Measurements from ENCODE around the gene MB21D2.

- TF ChIP-seq CTCF (IDR thresholded peaks at IDR 0.05; ENCODE audit: low read length) (no peak), EZH2phosphoT487 (IDR thresholded peaks at IDR 0.05; ENCODE audit: low read length) (no peak), EZH2 (optimal IDR thresholded peaks at IDR 0.05; ENCODE audit: low read depth, low read length) (no peak)
Measured at GRCh38 chr3:192831111-192831644, 86.5 kb downstream of the MB21D2 start.

Measured in MM.1S (cell line).